IPS DF 6.9 (cell line): ENCODE measurements around the gene FGF14.

ENCODE experiments used
- DNase-seq: peaks from one replicate; pipeline ENCODE4 v3.0.0-alpha.2; 2013; ENCODE audit warnings: low read depth, low spot score
- H3K27ac ChIP-seq: one replicate; pipeline ENCODE4 v1.5.1; 2013; ENCODE audit warnings: low read length, control low read depth
- H3K27me3 ChIP-seq: 2 replicates; pipeline ENCODE4 v1.6.1; 2013; ENCODE audit warnings: mild to moderate bottlenecking, low read length; ENCODE audit not compliant: control insufficient read depth, insufficient read depth
- H3K36me3 ChIP-seq: 2 replicates; pipeline ENCODE4 v1.6.1; 2013; ENCODE audit warnings: low read length; ENCODE audit not compliant: control insufficient read depth, insufficient read depth
- H3K4me1 ChIP-seq: 2 replicates; pipeline ENCODE4 v1.6.1; 2013; ENCODE audit warnings: low read length; ENCODE audit not compliant: control insufficient read depth, insufficient read depth
- H3K4me3 ChIP-seq: 2 replicates; pipeline ENCODE4 v1.5.1; 2013; ENCODE audit warnings: mild to moderate bottlenecking, low read length
- H3K9me3 ChIP-seq: 2 replicates; pipeline ENCODE4 v1.6.1; 2013; ENCODE audit warnings: low read length, inconsistent platforms; ENCODE audit not compliant: control insufficient read depth, insufficient read depth
- WGBS: extraction: QIAGEN DNeasy Blood & Tissue Kit; methylation state at CpG from one replicate; pipeline ENCODE4 v1.1.7; 2013; ENCODE audit warnings: mixed read lengths, missing lambda C conversion rate; ENCODE audit not compliant: insufficient read length, insufficient coverage; 5-methylcytosine and 5-hydroxymethylcytosine counted together

FGF14 gene

GRCh38 chr13:102055090-102055779, 346.6 kb downstream of the FGF14 start:
- Histone ChIP-seq H3K9me3 (no peaks in the 10 kb centered on the region), H3K36me3 (no peaks in the 10 kb centered on the region), H3K27ac (no peak overlapping the region), H3K4me1 (no peaks in the 10 kb centered on the region), H3K4me3 (no peak overlapping the region), H3K27me3 (no peaks in the 10 kb centered on the region)
- no peak for DNase-seq
- no CpG with 5 or more reads among the region's 2 CpGs for WGBS

GRCh38 chr13:102049853-102050252, 352.0 kb downstream of the FGF14 start:
- no peaks in the 10 kb centered on the region for H3K9me3 ChIP-seq
- H3K36me3 ChIP-seq: no peaks in the 10 kb centered on the region
- no peaks in the 10 kb centered on the region for H3K4me1 ChIP-seq
- H3K27me3 ChIP-seq: no peaks in the 10 kb centered on the region; the same call in 1 of the 2 replicates
- no peak overlapping the region for H3K4me3 ChIP-seq
- no peak for DNase-seq
- H3K27ac ChIP-seq: no peak overlapping the region
- no CpG with 5 or more reads among the region's 1 CpG for whole genome bisulfite sequencing

- WGBS: no CpG with 5 or more reads among the region's 1 CpG
- H3K36me3 ChIP-seq: no peaks in the 10 kb centered on the region
- H3K27me3 ChIP-seq: no peaks in the 10 kb centered on the region; the same call in 1 of the 2 replicates
- H3K4me3 ChIP-seq: no peak overlapping the region
- DNase-seq: no peak
- no peak overlapping the region for H3K27ac ChIP-seq
- no peaks in the 10 kb centered on the region for H3K4me1 ChIP-seq
- H3K9me3 ChIP-seq: no peaks in the 10 kb centered on the region
Observed at GRCh38 chr13:102045731-102046130, 356.1 kb downstream of the FGF14 start.

GRCh38 chr13:102042746-102043145, 359.1 kb downstream of the FGF14 start:
- Histone ChIP-seq H3K9me3 (no peaks in the 10 kb centered on the region), H3K36me3 (no peaks in the 10 kb centered on the region), H3K4me1 (no peaks in the 10 kb centered on the region), H3K4me3 (no peak overlapping the region), H3K27ac (no peak overlapping the region), H3K27me3 (no peaks in the 10 kb centered on the region)
- WGBS: no CpG with 5 or more reads among the region's 4 CpGs
- no peak for DNase-seq

GRCh38 chr13:102041544-102041943, 360.3 kb downstream of the FGF14 start:
- H3K4me3 ChIP-seq: no peak overlapping the region
- DNase-seq: no peak
- H3K36me3 ChIP-seq: no peaks in the 10 kb centered on the region
- no peaks in the 10 kb centered on the region for H3K9me3 ChIP-seq
- no peak overlapping the region for H3K27ac ChIP-seq
- no peaks in the 10 kb centered on the region for H3K4me1 ChIP-seq
- H3K27me3 ChIP-seq: no peaks in the 10 kb centered on the region

GRCh38 chr13:102040812-102041211, 361.0 kb downstream of the FGF14 start:
- H3K4me1 ChIP-seq: no peaks in the 10 kb centered on the region
- DNase-seq: no peak
- WGBS: no CpG with 5 or more reads among the region's 2 CpGs

GRCh38 chr13:102039264-102039663, 362.6 kb downstream of the FGF14 start:
- Histone ChIP-seq H3K27me3 (no peaks in the 10 kb centered on the region), H3K27ac (no peak overlapping the region), H3K4me3 (no peak overlapping the region), H3K9me3 (no peaks in the 10 kb centered on the region), H3K4me1 (no peaks in the 10 kb centered on the region), H3K36me3 (no peaks in the 10 kb centered on the region)
- no peak for DNase-seq
- WGBS: no CpG with 5 or more reads among the region's 7 CpGs

More at GRCh38 chr13:102040812-102041211, 361.0 kb downstream of the FGF14 start:
- Histone ChIP-seq H3K4me3 (no peak overlapping the region), H3K36me3 (no peaks in the 10 kb centered on the region), H3K9me3 (no peaks in the 10 kb centered on the region), H3K27me3 (no peaks in the 10 kb centered on the region), H3K27ac (no peak overlapping the region)

GRCh38 chr13:102038787-102039186, 363.1 kb downstream of the FGF14 start:
- no peak for DNase-seq
- WGBS: no CpG with 5 or more reads among the region's 1 CpG
- no peak overlapping the region for H3K27ac ChIP-seq

GRCh38 chr13:102035969-102036368, 365.9 kb downstream of the FGF14 start:
- no peak for DNase-seq
- Histone ChIP-seq H3K4me1 (no peaks in the 10 kb centered on the region), H3K9me3 (no peaks in the 10 kb centered on the region), H3K27me3 (no peaks in the 10 kb centered on the region), H3K27ac (no peak overlapping the region), H3K36me3 (no peaks in the 10 kb centered on the region), H3K4me3 (no peak overlapping the region)

More at GRCh38 chr13:102038787-102039186, 363.1 kb downstream of the FGF14 start:
- H3K4me3 ChIP-seq: no peak overlapping the region
- H3K4me1 ChIP-seq: no peaks in the 10 kb centered on the region
- H3K9me3 ChIP-seq: no peaks in the 10 kb centered on the region
- no peaks in the 10 kb centered on the region for H3K27me3 ChIP-seq
- H3K36me3 ChIP-seq: no peaks in the 10 kb centered on the region

GRCh38 chr13:102033857-102034331, 368.0 kb downstream of the FGF14 start:
- no peaks in the 10 kb centered on the region for H3K4me1 ChIP-seq
- H3K27ac ChIP-seq: no peak overlapping the region
- H3K9me3 ChIP-seq: no peaks in the 10 kb centered on the region
- no peaks in the 10 kb centered on the region for H3K36me3 ChIP-seq
- no peak overlapping the region for H3K4me3 ChIP-seq
- DNase-seq: no peak
- H3K27me3 ChIP-seq: no peaks in the 10 kb centered on the region
- no CpG with 5 or more reads among the region's 5 CpGs for WGBS

- Histone ChIP-seq H3K27me3 (no peaks in the 10 kb centered on the region), H3K4me3 (no peak overlapping the region), H3K36me3 (no peaks in the 10 kb centered on the region), H3K9me3 (no peaks in the 10 kb centered on the region), H3K4me1 (no peaks in the 10 kb centered on the region), H3K27ac (no peak overlapping the region)
- WGBS: no CpG with 5 or more reads among the region's 7 CpGs
- DNase-seq: no peak
Observed at GRCh38 chr13:102033386-102033785, 368.5 kb downstream of the FGF14 start.
